IMR-90 (cell line): ENCODE measurements around the gene GLCE. TPM values are rescaled to one million over a fixed set of nuclear protein-coding genes. Genes with fewer than 3 reads are reported as not detected.

Source experiments
- ATAC-seq: fragments of 200-7000 bp; cut with Tn5 transposase; 2 replicates; pipeline ENCODE4 v1.9.1; 2020; ENCODE audit warnings: low read depth, mild to moderate bottlenecking, moderate library complexity
- BruUV-seq: library from RNA; stranded (reverse); fragments of 400-500 nt; replicated peaks from 2 replicates; lab custom pipeline; 2021; lab: Mats Ljungman, UMichigan
- CTCF ChIA-PET: fragments of 300-600 bp; formaldehyde crosslinking; extraction: SDS; loops from one replicate; lab custom pipeline; 2021; ENCODE audit warnings: antibody characterized with exemption; lab: Yijun Ruan, JAX
- POLR2A ChIA-PET: fragments of 300-600 bp; sonication (Branson Sonifier 250); formaldehyde crosslinking; loops from one replicate; lab custom pipeline; 2022; ENCODE audit warnings: antibody characterized with exemption; ENCODE audit not compliant: unreplicated experiment; lab: Charles Lee
- DNase-seq: peaks from one replicate; pipeline ENCODE4 v3.0.0; 2013
- H2AFZ ChIP-seq: replicated peaks from 2 replicates; pipeline ENCODE3; 2013; ENCODE audit warnings: low read length, mild to moderate bottlenecking; ENCODE audit not compliant: poor library complexity
- H2AK5ac ChIP-seq: 2 replicates; pipeline ENCODE4 v1.6.1; 2013; ENCODE audit warnings: low read depth, low read length, inconsistent platforms
- H2AK9ac ChIP-seq: replicated peaks from 2 replicates; pipeline ENCODE3; 2013; ENCODE audit warnings: mild to moderate bottlenecking, low read depth, low read length, moderate library complexity; ENCODE audit not compliant: poor library complexity
- H2BK120ac ChIP-seq: 2 replicates; pipeline ENCODE4 v1.6.1; 2013; ENCODE audit warnings: low read depth, low read length, inconsistent platforms
- H2BK15ac ChIP-seq: 3 replicates; pipeline ENCODE4 v1.6.1; 2013; ENCODE audit warnings: low read depth, low read length, inconsistent platforms
- H2BK20ac ChIP-seq: 2 replicates; pipeline ENCODE4 v1.6.1; 2013; ENCODE audit warnings: low read depth, mild to moderate bottlenecking, inconsistent platforms, low read length, moderate library complexity
- H2BK5ac ChIP-seq: 2 replicates; pipeline ENCODE4 v1.6.1; 2013; ENCODE audit warnings: mild to moderate bottlenecking, low read depth, low read length, inconsistent platforms; ENCODE audit not compliant: poor library complexity, severe bottlenecking
- H3K14ac ChIP-seq: replicated peaks from 2 replicates; pipeline ENCODE4 v1.6.1; 2013; ENCODE audit warnings: low read depth, low read length, inconsistent platforms
- H3K18ac ChIP-seq: 2 replicates; pipeline ENCODE4 v1.6.1; 2013; ENCODE audit warnings: low read depth, low read length, control low read depth
- H3K23ac ChIP-seq: 2 replicates; pipeline ENCODE4 v1.6.1; 2013; ENCODE audit warnings: low read depth, low read length, inconsistent platforms
- H3K27ac ChIP-seq: 2 replicates; pipeline ENCODE4 v1.5.1; 2013; ENCODE audit warnings: mild to moderate bottlenecking, control low read depth, low read length; ENCODE audit not compliant: insufficient read depth
- H3K27me3 ChIP-seq: 2 replicates; pipeline ENCODE4 v1.6.1; 2013; ENCODE audit warnings: low read length; ENCODE audit not compliant: control insufficient read depth, insufficient read depth
- H3K36me3 ChIP-seq: 2 replicates; pipeline ENCODE4 v1.6.1; 2013; ENCODE audit warnings: low read length, mixed read lengths; ENCODE audit not compliant: control insufficient read depth, insufficient read depth
- H3K4ac ChIP-seq: 2 replicates; pipeline ENCODE4 v1.6.1; 2013; ENCODE audit warnings: low read depth, low read length, inconsistent platforms
- H3K4me1 ChIP-seq: 2 replicates; pipeline ENCODE4 v1.6.1; 2013; ENCODE audit warnings: low read length, mixed read lengths; ENCODE audit not compliant: control insufficient read depth, insufficient read depth
- H3K4me2 ChIP-seq: 2 replicates; pipeline ENCODE4 v1.6.1; 2013; ENCODE audit warnings: low read depth, mild to moderate bottlenecking, control low read depth, low read length, moderate library complexity
- H3K4me3 ChIP-seq: 2 replicates; pipeline ENCODE4 v1.5.1; 2013; ENCODE audit warnings: low read depth, mild to moderate bottlenecking, control low read depth, low read length, moderate library complexity; ENCODE audit not compliant: insufficient read depth
- H3K56ac ChIP-seq: 2 replicates; pipeline ENCODE4 v1.6.1; 2013; ENCODE audit warnings: low read length, inconsistent platforms; ENCODE audit not compliant: insufficient read depth; ENCODE audit errors: extremely low read depth
- H3K79me1 ChIP-seq, 2 experiments: 2 replicates each; pipeline ENCODE4 v1.6.1; 2013; ENCODE audit warnings: low read length in 2 of 2, inconsistent platforms in 1 of 2, low read depth in 1 of 2
- H3K9ac ChIP-seq: 2 replicates; pipeline ENCODE4 v1.6.1; 2013; ENCODE audit warnings: low read depth, low read length, control low read depth
- H3K9me1 ChIP-seq: 2 replicates; pipeline ENCODE4 v1.6.1; 2013; ENCODE audit warnings: low read length, inconsistent platforms; ENCODE audit not compliant: insufficient read depth
- H3K9me3 ChIP-seq: 2 replicates; pipeline ENCODE4 v1.6.1; 2013; ENCODE audit warnings: low read length; ENCODE audit not compliant: control insufficient read depth, insufficient read depth
- H4K20me1 ChIP-seq: 2 replicates; pipeline ENCODE4 v1.6.1; 2013; ENCODE audit warnings: low read length, inconsistent platforms; ENCODE audit not compliant: insufficient read depth
- H4K5ac ChIP-seq: 2 replicates; pipeline ENCODE4 v1.6.1; 2013; ENCODE audit warnings: mild to moderate bottlenecking, low read depth, low read length, control low read depth
- H4K8ac ChIP-seq, 2 experiments: 2 replicates each; pipeline ENCODE4 v1.6.1; 2013; ENCODE audit warnings: low read depth in 2 of 2, low read length in 2 of 2, control low read depth in 1 of 2, inconsistent platforms in 1 of 2
- H4K91ac ChIP-seq: 2 replicates; pipeline ENCODE4 v1.6.1; 2013; ENCODE audit warnings: low read depth, low read length, inconsistent platforms; ENCODE audit not compliant: insufficient read depth
- BHLHE40 ChIP-seq: fragments of 150-350 bp; IDR thresholded peaks from 2 replicates; pipeline ENCODE4 v1.6.1; 2016; ENCODE audit warnings: mild to moderate bottlenecking, low read depth, low read length
- CEBPB ChIP-seq: IDR thresholded peaks from 2 replicates; pipeline ENCODE4 v1.6.1; 2012; ENCODE audit warnings: low read depth, low read length, improper control_type of control experiment
- FOS ChIP-seq: fragments of 150-350 bp; IDR thresholded peaks from 2 replicates; pipeline ENCODE4 v1.6.1; 2016; ENCODE audit warnings: low read depth, low read length
- MAFK ChIP-seq: IDR thresholded peaks from 2 replicates; pipeline ENCODE4 v1.6.1; 2012; ENCODE audit warnings: low read depth, low read length, improper control_type of control experiment
- MAZ ChIP-seq: IDR thresholded peaks from 2 replicates; pipeline ENCODE4 v1.6.1; 2012; ENCODE audit warnings: low read depth, mild to moderate bottlenecking, low read length, improper control_type of control experiment, moderate library complexity, borderline replicate concordance
- MXI1 ChIP-seq: IDR thresholded peaks from 2 replicates; pipeline ENCODE4 v1.6.1; 2012; ENCODE audit warnings: low read depth, mild to moderate bottlenecking, low read length, moderate library complexity, borderline replicate concordance
- POLR2A ChIP-seq: IDR thresholded peaks from 2 replicates; pipeline ENCODE4 v1.6.1; 2012; ENCODE audit warnings: mild to moderate bottlenecking, low read depth, low read length
- RAD21 ChIP-seq: IDR thresholded peaks from 2 replicates; pipeline ENCODE4 v1.6.1; 2012; ENCODE audit warnings: low read length, improper control_type of control experiment
- RCOR1 ChIP-seq: IDR thresholded peaks from 2 replicates; pipeline ENCODE4 v1.6.1; 2012; ENCODE audit warnings: mild to moderate bottlenecking, low read length, improper control_type of control experiment; ENCODE audit not compliant: insufficient replicate concordance
- USF2 ChIP-seq: fragments of 150-350 bp; IDR thresholded peaks from 2 replicates; pipeline ENCODE4 v1.6.1; 2017; ENCODE audit warnings: mild to moderate bottlenecking, antibody characterized with exemption, low read length, low read depth
- dilution Hi-C: fragments of 300-500 bp; cut with HindIII; formaldehyde crosslinking; loops from one replicate; pipeline ENCODE4 v1.14.3; 2018; ENCODE audit warnings: low sequenced_read_pairs; ENCODE audit not compliant: unreplicated experiment
- in situ Hi-C: fragments of 300-500 bp; cut with MboI; formaldehyde crosslinking; loops from 3 replicates; pipeline ENCODE4 v1.14.3; 2019; ENCODE audit warnings: low sequenced_read_pairs, inconsistent platforms, mixed read lengths
- intact Hi-C: fragments of 100-400 bp; cut with micrococcal nuclease; formaldehyde crosslinking; loops from 2 replicates; pipeline ENCODE4 v1.10.0; 2022
- polyA plus RNA-seq, 3 experiments: library from polyadenylated mRNA; depleted of rRNA; stranded (reverse); fragments of >200 nt; gene quantifications; 2 replicates each; pipeline ENCODE4 v1.2.3, GENCODE V29; 2012; ENCODE audit warnings: low replicate concordance in 1 of 3
- total RNA-seq: library from RNA; depleted of rRNA; stranded (reverse); fragments of >200 nt; gene quantifications from 2 replicates; pipeline ENCODE4 v1.2.3, GENCODE V29; 2012

The GLCE gene
- total and polyA plus RNA-seq, 2 of the 4 experiments (the other 2 are of a cell fraction): 15.3 to 29.6 TPM

GRCh38 chr15:69190091-69190490, 29.7 kb downstream of the GLCE start:
- dilution Hi-C loops: no loop called here
- CTCF ChIA-PET: no interaction called here

More at GRCh38 chr15:69190091-69190490, 29.7 kb downstream of the GLCE start:
- Histone ChIP-seq H2BK20ac (no peak overlapping the region), H4K20me1 (peaks cover 7% of the 10 kb centered on the region; the same call in 1 of the 2 replicates), H3K4me2 (no peak overlapping the region), H3K4me3 (no peak overlapping the region), H2AK5ac (no peak overlapping the region), H4K8ac (no peak overlapping the region), H3K4me1 (peaks cover 9% of the 10 kb centered on the region), H2BK15ac (no peak overlapping the region), H3K18ac (no peak overlapping the region), H3K4ac (no peak overlapping the region), H2BK120ac (no peak overlapping the region), H3K27me3 (no peaks in the 10 kb centered on the region), H3K79me1 (peaks cover 13 to 34% of the 10 kb centered on the region in 2 experiments), H2BK5ac (no peak overlapping the region), H3K36me3 (no peaks in the 10 kb centered on the region), H4K91ac (no peak overlapping the region), H3K56ac (no peak overlapping the region), H3K27ac (no peak overlapping the region), H3K9me1 (peaks cover 3% of the 10 kb centered on the region; the same call in 1 of the 2 replicates), H3K9ac (no peak overlapping the region), H3K23ac (no peak overlapping the region), H2AFZ (no peak overlapping the region), H3K9me3 (no peaks in the 10 kb centered on the region), H3K14ac (no peak overlapping the region), H2AK9ac (no peak overlapping the region), H4K5ac (no peak overlapping the region)
- TF ChIP-seq USF2 (no peak), BHLHE40 (no peak), MXI1 (no peak), RCOR1 (no peak), RAD21 (no peak), MAFK (no peak), CEBPB (no peak), POLR2A (no peak), MAZ (no peak), FOS (no peak)
- POLR2A ChIA-PET: no interaction called here
- DNase-seq: no peak
- intact Hi-C loops: no loop called here
- in situ Hi-C loops: no loop called here
- ATAC-seq: no peak
- no TSS peak for BruUV-seq
